Subcutaneous adipose tissue (tissue), 4 donors: ENCODE results near the gene STAB2. TPM values are rescaled to one million over a fixed set of nuclear protein-coding genes. Genes with fewer than 3 reads are reported as not detected.

ENCODE experiments used
- total RNA-seq, 4 donors: library from RNA; depleted of rRNA; stranded (reverse); fragments of >200 nt; gene quantifications; one replicate each; pipeline ENCODE4 v1.1.0, GENCODE V29; 2016
- TF ChIP-seq, protein P1 (sequence below): fragments of 450-650 bp; IDR thresholded peaks from one replicate; pipeline ENCODE4 v1.5.1; 2016; ENCODE audit warnings: low read depth, mild to moderate bottlenecking, control low read depth, antibody characterized with exemption, moderate library complexity

STAB2 gene
- total RNA-seq, 4 donors from 2014 or later: under 0.01 to 1.5 (median 0.16) TPM; not detected in 1

DNA sequence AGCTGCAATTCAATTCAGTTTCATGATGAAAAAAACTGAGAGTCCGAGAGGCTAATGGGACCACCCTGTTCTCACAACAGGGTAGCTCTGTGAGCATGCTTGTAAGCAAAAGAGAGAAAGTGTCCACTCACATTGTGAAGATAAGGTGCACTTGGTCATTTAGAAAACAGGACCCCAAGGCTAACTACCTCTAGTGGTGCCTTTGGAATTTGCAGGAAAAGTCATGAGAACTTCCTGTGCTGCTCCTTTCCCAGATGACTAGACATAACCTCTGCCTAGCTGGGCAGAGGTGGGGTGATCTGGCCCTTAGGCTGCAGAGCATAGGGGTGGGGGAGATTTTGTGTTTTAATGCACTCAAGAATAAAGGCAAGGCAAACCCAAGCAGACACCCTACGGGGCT lies 118.9 kb downstream of the STAB2 start:
- TF ChIP-seq, protein P1, sequence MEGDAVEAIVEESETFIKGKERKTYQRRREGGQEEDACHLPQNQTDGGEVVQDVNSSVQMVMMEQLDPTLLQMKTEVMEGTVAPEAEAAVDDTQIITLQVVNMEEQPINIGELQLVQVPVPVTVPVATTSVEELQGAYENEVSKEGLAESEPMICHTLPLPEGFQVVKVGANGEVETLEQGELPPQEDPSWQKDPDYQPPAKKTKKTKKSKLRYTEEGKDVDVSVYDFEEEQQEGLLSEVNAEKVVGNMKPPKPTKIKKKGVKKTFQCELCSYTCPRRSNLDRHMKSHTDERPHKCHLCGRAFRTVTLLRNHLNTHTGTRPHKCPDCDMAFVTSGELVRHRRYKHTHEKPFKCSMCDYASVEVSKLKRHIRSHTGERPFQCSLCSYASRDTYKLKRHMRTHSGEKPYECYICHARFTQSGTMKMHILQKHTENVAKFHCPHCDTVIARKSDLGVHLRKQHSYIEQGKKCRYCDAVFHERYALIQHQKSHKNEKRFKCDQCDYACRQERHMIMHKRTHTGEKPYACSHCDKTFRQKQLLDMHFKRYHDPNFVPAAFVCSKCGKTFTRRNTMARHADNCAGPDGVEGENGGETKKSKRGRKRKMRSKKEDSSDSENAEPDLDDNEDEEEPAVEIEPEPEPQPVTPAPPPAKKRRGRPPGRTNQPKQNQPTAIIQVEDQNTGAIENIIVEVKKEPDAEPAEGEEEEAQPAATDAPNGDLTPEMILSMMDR: no peak

DNA sequence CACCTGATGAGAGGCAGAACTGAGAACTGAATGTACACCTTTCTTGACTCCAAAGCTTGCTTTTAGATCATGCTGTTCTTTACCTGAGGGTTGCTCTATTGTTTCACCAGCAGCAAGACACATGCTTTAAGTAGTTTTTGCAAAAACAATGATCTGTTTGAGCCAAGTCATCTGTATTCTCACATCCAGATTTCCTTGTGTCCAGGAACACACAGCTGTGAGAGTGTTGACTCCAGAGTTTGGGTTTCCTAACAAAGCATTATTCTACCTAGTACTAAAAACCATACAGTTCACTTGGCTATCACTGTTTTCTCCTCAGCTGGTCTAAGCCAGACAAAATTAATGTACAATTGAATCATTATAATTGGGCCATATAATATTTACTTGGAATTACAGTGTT lies 120.4 kb downstream of the STAB2 start:
- TF ChIP-seq, protein P1: no peak

DNA sequence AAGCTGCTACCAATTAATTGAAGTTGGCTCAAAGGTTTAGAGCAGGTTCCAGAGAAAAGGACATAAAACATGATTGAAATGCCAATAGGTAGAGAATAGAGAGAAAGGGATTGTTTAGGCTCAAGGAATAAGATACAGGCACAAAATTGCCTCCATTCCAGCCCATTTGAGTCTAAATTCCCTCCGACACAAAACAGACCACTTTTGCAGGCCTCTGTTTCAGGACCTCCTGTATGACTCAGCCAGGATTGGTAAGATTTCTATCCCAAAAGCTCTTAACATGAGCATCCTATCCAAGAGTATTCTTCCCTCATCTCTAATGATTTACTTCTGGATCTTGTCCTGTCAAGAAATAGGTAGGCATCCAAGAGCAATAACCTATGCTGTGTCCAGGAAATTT lies 123.5 kb downstream of the STAB2 start:
- TF ChIP-seq, protein P1: no peak

DNA sequence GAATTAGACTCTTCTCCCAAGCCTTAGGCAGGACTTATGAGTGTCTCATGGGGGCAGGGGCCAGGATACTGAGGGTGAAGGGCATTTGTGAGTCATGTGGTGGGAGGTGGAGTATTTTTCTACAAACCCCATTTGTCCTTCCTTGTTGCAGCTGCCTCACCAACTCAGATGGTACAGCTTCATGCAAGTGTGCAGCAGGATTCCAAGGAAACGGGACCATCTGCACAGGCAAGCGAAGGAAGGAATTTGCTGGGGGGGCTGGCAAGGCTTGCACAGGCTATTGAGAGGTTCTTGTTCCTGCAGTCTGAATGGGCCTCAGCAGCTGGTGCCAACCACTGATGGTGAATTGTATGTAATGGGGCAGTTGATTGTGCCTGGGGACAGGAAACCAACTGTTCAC lies 125.1 kb downstream of the STAB2 start:
- TF ChIP-seq, protein P1: no peak

DNA sequence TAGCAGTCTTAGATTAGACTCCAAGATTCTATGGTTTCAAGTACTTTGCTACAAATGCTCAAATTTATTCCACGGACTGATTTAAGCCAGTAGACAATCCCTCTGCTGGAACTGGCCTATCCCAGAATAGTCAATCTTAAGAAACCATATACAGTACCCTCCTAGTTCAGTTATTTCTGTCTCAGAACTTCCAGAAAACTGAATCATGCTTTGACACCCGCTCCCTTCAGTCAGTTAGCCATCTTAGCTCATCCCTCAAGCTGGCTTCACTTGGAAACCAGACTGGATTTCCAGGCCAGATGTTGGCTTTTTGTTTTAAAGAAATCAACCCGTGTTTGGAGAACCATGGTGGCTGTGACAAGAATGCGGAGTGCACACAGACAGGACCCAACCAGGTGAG lies 128.4 kb downstream of the STAB2 start:
- TF ChIP-seq, protein P1: no peak

DNA sequence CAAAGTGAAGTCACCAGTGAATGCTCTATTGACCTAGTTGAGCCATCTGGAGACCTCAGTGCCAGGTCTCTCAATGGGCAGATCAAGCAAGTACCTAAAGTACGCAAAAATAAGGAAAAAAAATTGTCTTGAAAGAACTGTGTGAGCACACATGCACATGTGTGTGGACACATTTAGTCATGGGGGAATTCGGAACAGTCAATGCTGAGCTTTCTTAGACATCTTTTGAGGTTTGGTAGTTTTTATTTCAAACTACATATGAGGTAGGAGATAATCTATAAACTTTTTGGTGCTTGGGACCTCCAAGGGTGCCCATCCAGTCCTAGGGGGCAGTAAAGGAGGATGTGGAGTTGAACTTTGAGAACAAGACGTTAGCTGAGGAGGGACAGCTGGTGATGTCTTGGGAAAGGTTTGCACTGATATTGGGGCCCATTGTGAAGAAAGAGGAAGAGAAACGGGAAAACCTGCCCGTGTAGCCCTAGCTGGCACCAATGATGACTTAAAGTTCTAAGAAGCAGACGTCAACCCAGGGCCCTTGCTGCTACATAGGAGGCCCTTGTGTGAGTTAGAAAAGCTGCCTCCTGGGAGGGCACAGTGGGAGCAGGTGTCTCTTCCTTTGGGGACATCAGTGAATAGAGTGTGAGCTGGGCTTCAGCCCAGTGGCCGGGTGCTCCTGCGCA lies 129.6 kb downstream of the STAB2 start:
- TF ChIP-seq, protein P1: no peak

DNA sequence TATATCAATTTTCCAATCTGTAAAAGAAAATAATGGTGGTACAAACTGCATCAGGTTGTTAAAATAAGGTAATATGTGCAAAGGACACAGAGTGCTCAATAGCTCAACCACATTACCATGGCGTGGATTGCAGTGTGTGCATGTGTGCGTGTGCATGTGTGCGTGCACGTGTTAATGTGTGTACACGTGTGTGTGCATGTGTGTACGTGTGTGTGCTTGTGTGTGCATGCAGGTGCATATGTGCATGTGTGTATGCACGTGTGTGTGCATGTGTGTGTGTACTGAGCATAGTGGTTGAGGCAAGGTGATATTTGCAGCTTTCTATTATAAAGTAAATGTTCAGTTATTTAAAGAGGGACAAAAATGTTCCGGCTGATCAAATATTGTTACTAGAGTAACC lies 138.3 kb downstream of the STAB2 start:
- TF ChIP-seq, protein P1: no peak
